HTERT RPE-1 (cell line): Measurements from ENCODE around the gene FABP1.

ENCODE experiments used
- in situ Hi-C: fragments of 300-500 bp; cut with MboI; formaldehyde crosslinking; loops from 4 replicates; pipeline ENCODE4 v1.14.3; 2020; ENCODE audit warnings: low sequenced_read_pairs

Gene FABP1

GRCh38 chr2:88127888-88128653 lies at the start of gene FABP1:
TSS of gene FABP1 (minus strand) at chr2:88128062. CDS start at chr2:88128017, 45 bp downstream.
- in situ Hi-C loops = no loop called here

- in situ Hi-C loops = no loop called here
These were observed 49.7 kb upstream of the FABP1 start for GRCh38 chr2:88177556-88177955.

- in situ Hi-C loops = no loop called here
These were observed 48.6 kb upstream of the FABP1 start for GRCh38 chr2:88176352-88176984.

GRCh38 chr2:88172882-88173281 lies 45.0 kb upstream of the FABP1 start:
- in situ Hi-C loops = no loop called here

- in situ Hi-C loops = no loop called here
These were observed 44.1 kb upstream of the FABP1 start for GRCh38 chr2:88171966-88172365.

- in situ Hi-C loops = no loop called here
These were observed 42.6 kb upstream of the FABP1 start for GRCh38 chr2:88170472-88170892.

GRCh38 chr2:88168386-88168785 lies 40.5 kb upstream of the FABP1 start:
- in situ Hi-C loops = no loop called here

GRCh38 chr2:88167740-88168139 lies 39.9 kb upstream of the FABP1 start:
- in situ Hi-C loops = no loop called here

GRCh38 chr2:88165332-88166003 lies 37.6 kb upstream of the FABP1 start:
- in situ Hi-C loops = no loop called here

- in situ Hi-C loops = no loop called here
These were observed 33.8 kb upstream of the FABP1 start for GRCh38 chr2:88161446-88162244.

- in situ Hi-C loops = no loop called here
These were observed 32.7 kb upstream of the FABP1 start for GRCh38 chr2:88160517-88160916.

GRCh38 chr2:88159955-88160415 lies 32.1 kb upstream of the FABP1 start:
- in situ Hi-C loops = no loop called here

GRCh38 chr2:88159481-88159880 lies 31.6 kb upstream of the FABP1 start:
- in situ Hi-C loops = no loop called here

GRCh38 chr2:88148929-88149438 lies 21.1 kb upstream of the FABP1 start:
- in situ Hi-C loops = no loop called here

- in situ Hi-C loops = no loop called here
These were observed 19.3 kb upstream of the FABP1 start for GRCh38 chr2:88147145-88147544.

GRCh38 chr2:88146590-88146989 lies 18.7 kb upstream of the FABP1 start:
- in situ Hi-C loops = no loop called here

- in situ Hi-C loops = no loop called here
These were observed 17.1 kb upstream of the FABP1 start for GRCh38 chr2:88144914-88145497.

- in situ Hi-C loops = no loop called here
These were observed 16.4 kb upstream of the FABP1 start for GRCh38 chr2:88144271-88144670.

GRCh38 chr2:88141952-88142351 lies 14.1 kb upstream of the FABP1 start:
- in situ Hi-C loops = no loop called here

GRCh38 chr2:88139804-88140203 lies 11.9 kb upstream of the FABP1 start:
- in situ Hi-C loops = no loop called here
